Left hindlimb (tissue), 1 donor: ENCODE data around the gene RACK1.
"Not testable (repeated sequence)": the region's sequence is repeated elsewhere in the genome, so short reads cannot be mapped to it uniquely, and the experiment has no call there.

ENCODE experiments used
- DNase-seq: peaks from one replicate; pipeline ENCODE4 v3.0.0-alpha.2; 2018

RACK1 gene

DNA sequence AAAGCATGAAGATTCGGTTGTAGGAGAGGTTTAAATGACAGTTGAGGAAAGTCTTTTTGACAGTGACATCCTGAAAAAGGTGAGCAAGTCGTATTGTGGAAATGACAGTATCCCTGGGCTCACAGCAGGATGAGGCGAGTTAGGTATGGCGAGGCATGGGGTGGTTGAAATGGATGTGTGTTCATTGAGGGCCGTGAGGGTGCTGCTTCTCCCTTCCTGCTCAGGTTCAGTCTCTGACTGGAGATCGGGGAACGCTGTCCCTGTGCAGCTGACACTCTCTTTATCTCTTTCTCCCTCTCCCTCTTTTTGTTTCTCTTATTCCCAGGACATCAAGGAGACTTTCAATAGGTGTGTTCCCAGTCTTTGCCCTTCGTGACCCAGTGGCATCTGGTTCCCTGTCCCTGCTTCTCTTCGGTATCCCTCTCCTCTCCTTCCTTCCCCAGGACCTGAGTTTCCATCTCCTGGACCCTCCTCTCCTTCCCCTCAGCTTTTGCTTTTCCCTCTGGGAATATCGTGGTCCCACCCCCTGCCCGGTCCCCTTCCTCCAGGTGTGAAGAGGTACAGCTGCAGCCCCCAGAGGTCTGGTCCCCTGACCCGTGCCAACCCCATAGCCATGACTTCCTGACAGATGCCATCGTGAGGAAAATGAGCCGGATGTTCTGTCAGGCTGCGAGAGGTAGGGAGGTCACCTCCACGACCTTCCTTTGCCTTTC, 10.5 kb downstream of the RACK1 start:
- no peak for DNase-seq

- DNase-seq = no peak
Observed at GRCh38 chr5:181232593-181232992, 11.1 kb downstream of the RACK1 start.

DNA sequence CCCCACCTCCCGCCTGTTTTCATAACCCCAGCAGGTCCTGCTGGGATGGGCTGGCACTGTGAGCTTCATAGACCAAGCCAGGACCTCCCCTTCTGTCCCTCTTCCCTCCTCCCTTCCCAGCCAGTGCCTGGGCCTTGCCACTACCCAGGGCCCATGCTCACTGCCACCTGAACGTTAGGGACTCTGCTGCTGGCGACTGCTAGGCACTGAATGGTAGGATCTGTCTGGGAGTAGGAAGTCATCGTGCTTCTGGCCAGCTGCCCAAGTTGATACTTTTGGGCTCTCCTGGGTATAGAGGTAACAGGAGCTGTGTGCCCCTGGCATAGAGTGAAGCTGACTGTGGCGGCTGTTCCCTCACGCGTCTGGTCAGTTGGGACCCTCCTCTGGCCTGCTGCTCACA, 12.3 kb downstream of the RACK1 start:
- DNase-seq = no peak

DNA sequence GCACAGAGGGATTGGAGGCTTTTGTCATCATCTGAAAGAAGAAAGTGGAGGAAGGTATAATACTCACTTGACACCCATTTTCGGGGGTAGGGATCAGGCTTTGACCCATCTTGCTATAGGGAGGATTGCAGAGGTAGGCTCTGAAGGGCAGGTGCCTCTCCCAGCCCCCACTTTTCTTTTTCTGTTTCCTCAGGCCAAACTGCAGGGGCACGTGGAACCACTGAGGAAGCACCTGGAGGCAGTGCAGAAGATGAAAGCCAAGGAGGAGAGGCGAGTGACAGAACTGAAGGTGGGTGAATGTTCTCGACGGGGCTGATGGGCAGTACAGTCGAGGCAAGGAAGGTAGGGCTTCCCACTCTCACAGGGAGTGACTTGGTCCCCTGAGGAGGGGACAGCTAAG, 13.2 kb downstream of the RACK1 start:
- no peak for DNase-seq

DNA sequence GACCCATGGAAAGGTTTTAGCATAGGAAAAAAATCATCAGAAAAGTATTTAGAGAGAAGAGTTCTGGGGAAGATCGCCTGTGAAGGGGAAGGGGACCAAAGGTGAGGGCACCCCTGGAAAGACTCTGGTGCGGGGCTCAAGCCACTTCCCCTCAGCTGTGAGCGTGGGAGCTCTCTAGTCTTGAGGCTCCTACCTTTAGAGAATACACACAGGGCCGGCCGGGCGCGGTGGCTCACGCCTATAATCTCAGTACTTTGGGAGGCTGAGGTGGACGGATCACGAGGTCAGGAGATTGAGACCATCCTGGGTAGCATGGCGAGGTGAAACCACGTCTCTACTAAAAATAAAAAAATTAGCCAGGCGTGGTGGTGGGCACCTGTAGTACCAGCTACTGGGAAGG, 13.7 kb downstream of the RACK1 start:
- DNase-seq = no peak

DNA sequence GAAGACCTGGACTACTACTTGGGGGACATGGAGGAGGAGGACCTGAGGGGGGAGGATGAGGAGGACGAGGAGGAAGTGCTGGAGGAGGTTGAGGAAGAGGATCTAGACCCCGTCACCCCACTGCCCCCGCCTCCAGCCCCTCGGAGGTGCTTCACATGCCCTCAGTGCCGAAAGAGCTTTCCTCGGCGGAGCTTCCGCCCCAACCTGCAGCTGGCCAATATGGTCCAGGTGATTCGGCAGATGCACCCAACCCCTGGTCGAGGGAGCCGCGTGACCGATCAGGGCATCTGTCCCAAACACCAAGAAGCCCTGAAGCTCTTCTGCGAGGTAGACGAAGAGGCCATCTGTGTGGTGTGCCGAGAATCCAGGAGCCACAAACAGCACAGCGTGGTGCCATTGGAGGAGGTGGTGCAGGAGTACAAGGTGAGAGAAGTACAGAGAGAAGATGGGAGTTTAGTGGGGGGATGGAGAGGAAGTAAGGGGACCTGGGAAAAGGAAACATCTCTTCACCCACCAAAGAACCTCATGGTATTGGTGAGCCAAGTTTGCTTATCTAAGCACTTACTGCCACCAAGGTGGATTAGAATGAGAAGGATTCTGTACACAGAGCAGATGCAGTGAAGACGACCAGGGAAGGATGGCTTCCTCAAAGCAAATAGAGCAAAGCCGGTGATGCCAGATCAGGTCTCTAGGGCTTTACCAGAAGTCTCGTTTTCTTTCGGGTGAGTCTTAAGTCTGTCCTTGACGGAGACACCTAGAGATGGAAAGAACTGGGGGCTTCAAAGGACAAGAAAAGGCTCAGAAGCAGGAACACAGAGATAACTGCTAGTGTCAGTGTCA, 19.1 kb downstream of the RACK1 start:
- DNase-seq = no peak

- DNase-seq = no peak
Observed at GRCh38 chr5:181223729-181224389, 19.8 kb downstream of the RACK1 start.

DNA sequence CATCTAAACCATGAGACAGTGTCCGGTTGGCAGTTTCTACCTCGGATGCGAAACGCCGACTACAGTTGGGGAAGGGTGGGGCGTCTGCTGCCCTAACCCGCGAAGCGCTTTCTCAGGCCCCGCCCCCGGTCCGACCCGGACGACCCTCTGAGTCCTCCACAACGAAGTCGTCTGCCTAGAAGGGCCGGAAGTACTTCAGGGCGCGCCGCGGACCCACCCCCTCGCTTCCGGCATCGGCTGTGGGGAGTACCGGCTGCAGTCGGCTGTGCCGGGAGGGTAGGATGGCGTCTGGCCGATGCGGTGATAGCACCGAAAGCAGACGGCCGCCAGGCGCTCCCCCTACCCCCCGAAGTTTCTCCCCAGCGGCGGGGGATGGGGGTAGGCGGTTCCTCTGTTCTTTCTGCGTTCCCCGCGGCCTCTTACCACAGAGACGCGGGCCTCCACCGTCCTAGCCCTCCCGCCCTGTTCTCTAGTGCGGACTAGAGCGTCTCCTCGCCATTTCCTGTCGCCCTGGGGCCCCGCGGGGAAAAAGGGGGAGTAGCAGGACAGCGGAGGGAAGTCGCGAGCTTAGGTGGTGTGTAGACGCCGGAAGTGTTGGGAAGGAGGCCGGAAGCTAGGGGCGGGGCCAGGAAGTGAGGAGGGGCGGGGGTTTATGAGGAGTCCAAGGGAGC, 20.5 kb downstream of the RACK1 start, which contains the start of gene TRIM41:
TSS of gene TRIM41 (plus strand) at position 224 of the 671 bp plus-strand sequence. CDS start 719 bp downstream, outside the sequence.
- peak; percentile 99 for DNase-seq

DNA sequence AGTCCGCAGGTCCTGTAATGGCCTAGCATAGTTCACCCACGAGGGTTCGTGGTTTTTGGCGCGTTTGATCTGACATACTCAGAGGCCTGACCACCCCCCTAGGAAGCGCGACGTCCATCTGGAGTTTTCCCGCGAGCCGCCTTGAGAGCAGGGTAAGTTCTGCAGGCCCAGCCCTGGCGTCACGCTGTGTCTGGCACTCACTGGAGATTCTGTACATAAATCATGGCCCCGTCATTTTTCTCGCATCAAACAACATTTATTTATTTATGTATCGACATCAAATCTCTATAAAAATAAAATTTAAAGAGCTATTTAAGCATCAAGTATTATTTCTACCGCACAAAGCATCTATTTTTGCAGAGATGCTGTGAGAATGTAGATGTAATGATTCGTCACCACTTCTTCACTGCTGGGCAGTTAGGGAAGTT, 21.1 kb downstream of the RACK1 start:
- no peak for DNase-seq

DNA sequence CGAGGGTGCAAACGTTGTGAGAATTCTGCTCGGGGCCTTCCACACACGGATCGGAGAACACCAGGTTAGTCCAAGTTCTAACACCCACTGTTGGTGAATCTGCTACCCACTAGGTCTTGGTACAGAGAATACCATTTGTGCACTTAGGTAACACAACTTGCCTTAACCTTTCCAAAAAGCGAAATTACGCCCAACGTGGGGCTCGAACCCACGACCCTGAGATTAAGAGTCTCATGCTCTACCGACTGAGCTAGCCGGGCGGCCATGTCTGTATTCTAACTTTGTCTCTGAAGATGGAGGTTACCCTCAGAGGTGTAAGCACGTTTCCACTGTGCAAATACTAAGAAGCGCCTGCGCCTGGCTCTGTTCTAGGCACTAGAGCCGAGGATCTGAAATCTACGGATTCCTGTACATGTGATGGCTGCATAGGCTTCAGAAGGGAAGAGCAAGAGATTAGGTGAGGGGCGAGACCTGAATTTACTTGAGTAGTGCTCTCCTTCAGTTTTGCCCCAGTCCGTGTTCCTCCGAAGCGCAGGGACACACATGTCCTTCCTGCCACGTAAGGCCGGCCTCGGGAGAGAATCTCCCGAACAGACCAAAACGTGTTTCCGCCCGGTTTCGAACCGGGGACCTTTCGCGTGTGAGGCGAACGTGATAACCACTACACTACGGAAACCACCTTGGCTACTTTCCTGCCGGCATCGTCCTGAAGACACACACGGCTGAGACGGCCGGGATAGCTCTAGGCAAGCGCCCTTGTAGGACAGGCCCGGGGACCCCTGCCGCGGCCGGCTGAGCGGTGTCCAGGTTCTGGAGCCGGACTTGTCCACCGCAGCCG, 21.7 kb downstream of the RACK1 start:
- DNase-seq = peak; percentile 97

- peak; percentile 32 for DNase-seq
Observed at GRCh38 chr5:181221105-181221791, 22.5 kb downstream of the RACK1 start.

GRCh38 chr5:181220178-181220515, 23.6 kb downstream of the RACK1 start:
- peak; percentile 26 for DNase-seq

- DNase-seq = peak; percentile 33
Observed at GRCh38 chr5:181219262-181220177, 24.2 kb downstream of the RACK1 start.

DNA sequence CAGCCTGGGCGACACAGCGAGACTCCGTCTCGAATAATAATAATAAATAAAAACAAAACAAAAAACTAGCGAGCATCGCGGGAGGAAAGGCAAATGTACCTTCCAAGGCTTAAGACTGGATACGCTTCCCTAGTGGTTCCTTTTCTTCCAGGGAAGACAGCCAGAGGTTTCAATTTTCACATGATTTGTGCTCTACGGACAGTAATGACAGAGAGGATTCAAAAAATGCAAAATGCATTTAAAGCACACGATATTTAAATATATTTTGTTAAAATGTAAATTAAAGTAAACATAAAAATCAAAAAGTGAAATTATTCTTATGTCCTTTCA, 24.9 kb downstream of the RACK1 start:
- DNase-seq = peak; percentile 6

DNA sequence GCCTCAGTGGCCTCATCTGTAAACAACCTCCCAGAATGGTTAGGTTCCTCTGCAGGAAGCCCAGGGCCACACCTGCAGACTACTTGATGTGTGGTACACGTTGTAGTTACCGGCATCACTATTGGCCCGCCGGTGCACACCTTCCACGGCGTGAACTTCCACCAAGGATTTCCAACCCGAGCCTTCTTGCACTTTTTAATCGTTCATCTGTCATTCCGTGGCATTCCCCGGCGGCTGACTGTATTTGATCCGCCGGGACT, 26.0 kb downstream of the RACK1 start:
- no peak for DNase-seq

GRCh38 chr5:181217111-181217802, 26.4 kb downstream of the RACK1 start:
- peak; percentile 73 for DNase-seq

GRCh38 chr5:181215997-181216989, 27.4 kb downstream of the RACK1 start:
- peak; percentile 40 for DNase-seq

- not testable (repeated sequence) for DNase-seq
Observed at GRCh38 chr5:181214249-181214648, 29.5 kb downstream of the RACK1 start.

GRCh38 chr5:181212934-181213333, 30.8 kb downstream of the RACK1 start:
- no peak for DNase-seq
